Cerebellar nuclear complex (tissue), 1 donor: ENCODE results near the gene SLC5A5.

Experiments
- DNase-seq, 2 experiments: peaks; one replicate each; lab custom pipeline; 2025; lab: John Stamatoyannopoulos, UW

The SLC5A5 gene

DNA sequence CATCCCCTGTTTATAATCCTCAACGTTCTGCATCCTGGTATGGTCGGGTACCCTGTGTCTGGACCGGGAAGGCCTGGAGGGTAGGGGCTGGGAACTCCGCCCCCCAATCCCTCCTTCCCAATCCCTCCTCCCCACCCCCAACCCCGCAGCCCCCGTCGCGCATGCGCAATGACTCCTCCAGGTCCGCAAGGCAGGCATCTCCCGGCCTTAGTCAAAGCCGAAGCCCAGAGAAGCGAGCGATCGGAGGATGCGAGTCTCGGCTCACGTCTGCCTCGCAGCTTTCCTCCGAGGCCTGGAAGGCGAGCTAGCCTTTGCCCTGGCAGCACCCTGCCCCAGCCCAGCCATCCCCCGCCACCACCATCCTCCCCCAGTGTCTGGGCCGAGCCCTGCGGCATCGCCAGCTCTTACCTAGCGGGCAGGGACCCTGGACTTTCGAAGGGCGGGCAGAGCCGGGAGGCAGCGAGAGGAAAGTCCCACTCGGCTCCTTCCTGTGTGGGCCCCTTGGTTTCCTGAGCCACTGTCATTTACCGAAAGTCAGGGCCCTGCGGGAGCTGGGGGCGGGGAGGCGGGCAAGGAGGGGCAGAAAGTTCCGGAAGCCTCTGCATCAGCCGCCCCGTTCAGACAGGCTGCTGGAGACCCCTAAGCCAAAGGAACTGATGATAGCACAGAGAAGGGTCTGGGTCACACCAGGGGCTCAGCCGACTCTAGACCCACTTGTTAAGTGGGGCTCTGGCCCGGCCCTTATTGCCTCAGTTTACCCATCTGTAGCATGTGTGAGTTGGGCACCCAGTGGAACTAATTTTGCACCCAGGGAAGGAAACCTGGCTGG lies 24.0 kb upstream of the SLC5A5 start, which contains the start of gene JAK3:
Gene JAK3, minus strand, starts transcription at position 445 of the 829 bp plus-strand sequence. CDS start 3,565 bp downstream, outside the sequence.
- DNase-seq, result no peak

- no peak for DNase-seq
Measured at GRCh38 chr19:17848595-17849292, 23.0 kb upstream of the SLC5A5 start.

- no peak for DNase-seq
Measured at GRCh38 chr19:17854061-17854460, 17.7 kb upstream of the SLC5A5 start.

DNA sequence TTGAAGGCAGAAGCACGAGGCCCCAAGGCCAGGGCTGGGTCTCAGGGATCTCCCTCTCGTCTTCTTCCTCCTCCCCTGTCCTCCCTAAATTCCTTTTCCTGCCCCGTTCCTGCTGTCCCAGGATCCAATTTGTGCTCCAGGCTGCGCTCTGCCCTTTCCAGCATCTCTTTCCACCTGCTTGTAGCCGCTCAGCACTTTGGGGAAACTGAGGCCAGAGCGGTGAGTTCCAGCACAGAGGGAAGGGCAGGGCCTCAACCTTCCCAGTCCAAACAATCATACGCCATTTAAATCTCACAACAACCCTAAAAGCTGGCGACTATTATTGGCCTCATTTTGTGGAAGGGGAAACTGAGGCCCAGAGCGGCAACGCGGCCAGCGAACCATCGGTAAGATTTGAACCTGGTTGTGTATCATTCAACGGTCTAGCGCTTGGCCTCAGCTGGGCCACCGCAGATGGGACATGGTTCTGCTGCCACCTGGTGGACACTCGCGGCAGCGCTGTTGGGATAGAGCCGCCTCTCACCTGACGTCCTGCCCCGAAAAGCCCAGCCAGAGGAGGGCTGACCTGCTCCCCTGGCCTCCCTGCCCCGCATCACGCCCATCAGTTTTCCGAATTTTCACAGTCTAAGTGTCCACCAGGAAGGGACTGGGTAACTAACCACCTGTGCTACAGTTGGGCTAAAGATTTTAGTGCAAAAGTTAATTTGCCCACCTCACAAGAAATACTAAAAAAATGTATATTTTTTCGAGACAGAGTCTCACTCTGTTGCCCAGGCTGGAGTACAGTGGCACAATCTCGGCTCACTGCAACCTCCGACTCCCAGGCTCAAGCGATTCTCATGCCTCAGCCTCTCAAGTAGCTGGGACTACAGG lies 16.2 kb upstream of the SLC5A5 start:
- peak in 1 of 2 experiments; percentile 43 for DNase-seq

DNA sequence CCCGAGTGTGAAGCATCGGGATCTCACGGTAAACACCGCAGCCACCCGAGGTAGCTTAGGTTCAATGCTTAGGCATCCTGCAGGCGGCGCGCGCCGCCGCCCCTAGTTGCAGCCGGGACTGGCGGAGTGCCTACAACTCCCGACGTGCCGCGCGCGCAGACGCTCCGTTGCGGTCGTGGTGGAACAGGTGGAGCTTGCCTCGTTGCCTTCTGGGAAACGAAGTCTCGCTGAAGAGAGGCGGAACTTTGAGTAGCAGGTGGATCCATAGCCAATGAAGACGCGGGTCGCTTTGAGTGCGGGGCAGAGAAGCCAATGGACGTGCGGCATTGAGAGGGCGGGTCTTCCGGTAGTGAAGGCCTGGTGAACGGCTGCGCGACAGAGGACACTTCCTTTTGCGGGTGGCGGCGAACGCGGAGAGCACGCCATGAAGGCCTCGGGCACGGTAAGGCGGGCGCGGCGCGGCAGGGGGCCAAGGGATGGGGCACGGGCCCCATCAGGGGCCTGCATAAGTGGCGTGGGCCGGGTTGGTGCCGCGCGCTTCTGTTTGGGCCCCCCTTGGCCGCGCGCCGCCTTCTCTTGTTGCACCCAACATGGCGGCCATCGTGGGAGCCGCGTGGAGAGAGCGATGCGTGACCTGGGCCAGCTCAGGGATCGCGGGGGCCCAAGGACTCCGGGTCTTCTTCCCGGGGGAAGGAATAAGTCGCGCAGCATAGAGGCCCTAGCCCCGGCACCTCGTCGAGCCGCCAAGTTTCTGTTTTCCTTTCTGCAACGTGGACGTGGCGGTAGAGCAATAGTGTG lies 12.0 kb upstream of the SLC5A5 start, which contains the start of gene RPL18A:
Gene RPL18A, plus strand, starts transcription at position 378 of the 798 bp plus-strand sequence. Its CDS starts 47 bp downstream, at position 425.
- peak; percentile 95 to 98 for DNase-seq

GRCh38 chr19:17860331-17860992 lies 11.3 kb upstream of the SLC5A5 start:
- no peak for DNase-seq

GRCh38 chr19:17860993-17861360 lies 10.8 kb upstream of the SLC5A5 start:
- no peak for DNase-seq

DNA sequence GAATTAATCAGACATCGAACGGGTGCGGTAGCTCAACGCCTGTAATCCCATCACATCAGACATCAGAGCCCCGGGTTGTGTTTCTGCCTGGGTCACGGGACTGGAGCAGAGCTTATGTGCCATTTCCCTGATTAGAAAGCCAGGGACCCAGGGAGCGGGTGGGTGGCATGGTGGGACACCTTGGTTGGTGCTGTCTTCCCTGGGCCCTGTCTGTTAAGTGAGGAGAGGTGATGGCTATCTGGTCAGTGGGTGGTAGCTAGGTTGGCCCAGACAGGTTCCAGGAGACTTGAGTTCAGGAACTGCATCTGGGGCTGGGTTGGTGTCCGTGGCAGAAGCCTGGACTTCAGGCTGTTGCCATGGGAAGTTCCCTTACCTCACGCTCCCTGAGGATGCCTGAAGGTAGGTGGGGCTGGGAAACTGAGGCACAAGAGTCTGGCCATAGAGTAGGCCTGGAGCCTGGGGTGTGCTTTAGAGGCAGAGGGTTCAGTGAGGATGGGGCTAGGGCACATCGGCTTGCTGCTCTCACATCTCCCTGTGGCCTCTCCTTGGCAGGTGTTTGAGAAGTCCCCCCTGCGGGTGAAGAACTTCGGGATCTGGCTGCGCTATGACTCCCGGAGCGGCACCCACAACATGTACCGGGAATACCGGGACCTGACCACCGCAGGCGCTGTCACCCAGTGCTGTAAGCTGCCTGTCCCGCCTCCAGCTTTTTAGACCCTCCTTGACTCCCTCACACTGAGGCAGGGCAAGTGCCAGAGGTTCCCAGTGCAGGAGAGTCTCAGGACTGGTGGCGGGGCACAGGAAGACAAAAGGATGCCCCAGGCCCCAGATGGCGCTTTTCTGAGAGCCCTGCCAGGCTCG lies 10.0 kb upstream of the SLC5A5 start:
- no peak for DNase-seq

DNA sequence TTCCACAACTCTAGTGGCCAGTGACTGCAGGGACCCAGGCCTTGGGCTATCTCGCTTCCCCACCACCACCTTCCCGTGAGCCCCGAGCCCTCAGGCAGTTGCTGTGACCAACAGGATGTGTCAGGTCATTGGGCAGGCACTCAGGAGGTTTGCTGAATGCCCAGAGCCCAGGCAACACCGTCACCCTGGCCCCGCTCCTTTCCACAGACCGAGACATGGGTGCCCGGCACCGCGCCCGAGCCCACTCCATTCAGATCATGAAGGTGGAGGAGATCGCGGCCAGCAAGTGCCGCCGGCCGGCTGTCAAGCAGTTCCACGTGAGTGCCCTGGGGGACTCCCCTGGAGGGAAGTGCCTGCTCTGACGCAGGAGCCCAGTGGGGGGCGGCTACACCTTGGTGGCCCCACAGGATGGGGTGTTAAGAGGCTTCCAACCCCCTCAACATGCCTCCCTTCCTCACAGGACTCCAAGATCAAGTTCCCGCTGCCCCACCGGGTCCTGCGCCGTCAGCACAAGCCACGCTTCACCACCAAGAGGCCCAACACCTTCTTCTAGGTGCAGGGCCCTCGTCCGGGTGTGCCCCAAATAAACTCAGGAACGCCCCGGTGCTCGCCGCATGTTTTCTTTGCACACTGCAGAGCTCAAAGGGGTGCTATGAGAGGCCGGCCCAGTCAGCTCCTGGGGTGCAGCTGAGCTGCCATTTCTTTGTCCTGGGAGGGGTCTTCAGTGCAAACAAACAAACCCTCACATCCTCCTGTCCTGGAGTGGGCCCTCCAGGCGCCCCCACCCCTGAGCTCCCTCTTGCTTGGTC lies 8.8 kb upstream of the SLC5A5 start:
- DNase-seq, result no peak

DNA sequence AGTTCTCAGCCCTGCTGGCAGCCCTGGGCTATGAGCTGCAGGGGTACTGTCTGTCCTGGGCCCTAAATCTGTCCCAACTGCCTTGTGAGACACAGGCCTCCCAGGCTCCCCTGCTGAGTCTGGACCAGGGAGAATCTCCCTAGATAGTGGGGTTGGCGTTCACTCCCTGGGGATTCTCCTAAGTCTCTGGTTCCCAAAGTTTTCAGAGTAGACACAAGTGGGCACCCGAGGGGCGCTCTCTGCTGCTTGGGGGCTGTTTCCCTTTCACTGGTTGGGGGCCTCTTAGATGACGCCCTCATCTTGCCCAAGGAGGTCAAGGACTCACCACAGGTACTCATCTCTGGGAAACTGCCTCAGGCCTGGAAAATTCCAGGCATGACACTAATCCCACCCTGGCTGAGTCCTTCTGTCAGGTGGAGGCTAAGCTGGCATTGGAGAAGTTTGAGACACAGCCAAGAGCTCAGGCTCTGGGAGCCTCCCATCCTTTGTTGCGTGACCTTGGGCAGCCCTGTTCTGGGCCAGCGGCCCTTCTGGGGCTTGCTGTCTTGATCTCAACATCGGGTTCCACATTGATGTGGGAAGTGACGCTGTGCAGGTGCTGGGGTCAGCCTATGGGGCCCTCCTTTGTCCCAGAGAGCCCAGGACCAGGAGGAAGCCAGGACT lies 8.1 kb upstream of the SLC5A5 start:
- no peak for DNase-seq

DNA sequence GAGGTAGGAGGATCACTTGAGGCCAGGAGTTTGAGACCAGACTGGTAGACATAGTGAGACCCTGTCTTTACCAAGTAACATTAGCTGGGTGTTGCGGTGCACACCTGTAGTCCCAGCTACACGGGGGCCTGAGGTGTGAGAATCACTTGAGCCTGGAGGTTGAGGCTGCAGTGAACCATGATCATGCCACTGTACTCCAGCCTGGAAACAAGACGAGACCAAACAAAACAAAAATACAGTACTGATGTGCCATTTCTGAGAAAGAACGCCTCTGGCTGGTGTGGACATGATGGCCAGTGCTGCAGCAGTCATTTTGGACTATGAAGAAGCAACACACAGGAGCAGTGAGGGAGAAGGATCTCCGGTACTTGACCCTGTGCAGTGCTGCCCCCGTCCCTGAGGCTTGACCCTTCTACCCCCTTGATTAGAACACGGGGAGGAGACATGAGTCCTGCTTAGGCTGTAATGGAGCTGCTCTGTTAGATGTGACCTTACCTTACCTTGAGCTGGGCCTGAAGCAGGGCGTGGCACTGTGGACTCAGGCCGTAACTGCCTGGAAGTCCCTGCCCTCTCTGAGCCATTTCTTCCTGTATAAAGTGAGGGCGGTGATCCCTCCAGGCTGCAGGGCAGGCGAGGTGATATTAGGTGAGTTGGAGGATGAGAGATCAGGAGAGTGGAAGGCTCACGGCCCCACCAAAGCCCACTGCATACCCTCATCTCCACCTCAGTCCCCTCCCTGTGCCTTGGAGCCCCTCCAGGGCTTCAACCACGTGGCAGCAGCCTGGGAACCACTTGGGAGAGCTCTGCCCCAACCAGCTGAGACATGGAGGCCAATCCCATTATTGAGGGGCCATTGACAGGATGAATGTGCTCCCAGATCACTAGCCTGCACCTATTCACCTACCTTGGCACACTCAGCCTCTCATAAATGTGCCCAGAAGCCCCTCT lies 6.1 kb upstream of the SLC5A5 start:
- DNase-seq, result no peak

DNA sequence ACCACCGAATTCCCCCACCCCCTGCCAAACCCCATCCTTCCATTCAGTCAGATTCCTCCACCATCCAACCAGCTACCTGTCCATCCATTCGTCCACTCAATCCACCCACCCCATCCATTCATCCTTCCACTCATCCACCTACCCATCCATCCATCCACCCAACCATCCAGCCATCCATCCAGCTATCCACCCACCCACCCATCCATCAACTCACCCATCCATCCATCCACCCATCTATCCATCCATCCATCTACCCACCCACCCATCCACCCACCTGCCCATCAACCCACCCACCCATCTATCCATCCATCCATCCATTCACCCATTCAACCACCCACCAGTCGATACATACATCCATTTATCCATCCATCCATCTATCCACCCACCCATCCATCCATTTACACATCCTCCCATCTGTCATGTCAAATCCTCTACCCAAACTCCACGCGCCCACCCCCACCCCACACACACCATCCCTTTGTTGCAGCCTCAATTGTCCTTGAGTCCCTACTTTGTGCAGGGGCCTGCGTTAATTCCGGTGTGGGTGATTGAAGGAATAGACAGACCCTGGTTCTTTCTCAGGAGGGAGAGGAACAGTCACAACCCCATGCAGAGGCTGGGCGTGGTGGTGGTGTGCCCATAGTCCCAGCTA lies 5.3 kb upstream of the SLC5A5 start:
- DNase-seq, result no peak

DNA sequence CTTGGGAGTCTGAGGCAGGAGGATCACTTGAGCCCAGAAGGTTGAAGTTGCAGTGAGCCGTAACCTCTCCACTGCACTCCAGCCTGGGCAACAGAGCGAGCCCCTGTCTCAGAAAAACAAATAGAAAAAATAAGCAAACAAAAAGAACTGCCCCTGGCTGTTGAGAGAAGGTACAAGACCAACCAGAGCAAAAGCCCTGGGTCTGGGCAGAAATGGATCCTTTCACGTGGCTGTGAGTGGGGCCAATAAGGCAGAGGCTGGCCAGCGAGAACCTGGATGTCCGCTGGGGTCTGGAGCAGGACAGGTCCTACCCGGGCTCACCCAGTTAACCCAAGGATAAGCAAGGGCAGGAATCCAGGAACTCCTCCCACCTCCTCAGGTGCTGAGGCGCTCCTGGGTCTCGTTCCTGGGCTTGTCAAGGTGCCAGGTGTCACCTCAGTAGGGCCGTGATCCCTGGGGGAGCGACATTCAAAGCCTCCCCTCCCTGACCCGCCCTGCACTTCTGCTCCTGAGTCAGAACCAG lies 4.7 kb upstream of the SLC5A5 start:
- no peak for DNase-seq

GRCh38 chr19:17868669-17869068 lies 3.1 kb upstream of the SLC5A5 start:
- no peak for DNase-seq

GRCh38 chr19:17869114-17869608 lies 2.6 kb upstream of the SLC5A5 start:
- DNase-seq, result no peak
